HepG2 (cell line): ENCODE results near the gene CCDC33. TPM values are rescaled to one million over a fixed set of nuclear protein-coding genes. Genes with fewer than 3 reads are reported as not detected.

Source experiments
- ATAC-seq: fragments of 200-7000 bp; cut with Tn5 transposase; 3 replicates; pipeline ENCODE4 v1.9.1; 2020; ENCODE audit warnings: mild to moderate bottlenecking, moderate library complexity
- BruUV-seq: library from RNA; stranded (reverse); fragments of 400-500 nt; replicated peaks from 2 replicates; lab custom pipeline; 2021; lab: Mats Ljungman, UMichigan
- CTCF ChIA-PET: fragments of 300-600 bp; formaldehyde crosslinking; extraction: SDS; loops from one replicate; lab custom pipeline; 2021; ENCODE audit warnings: low total read pairs, inconsistent platforms, low intra/inter-chr PET ratio; lab: Yijun Ruan, JAX
- POLR2A ChIA-PET: fragments of 350-600 bp; sonication (Branson Sonifier 250); formaldehyde crosslinking; loops from one replicate; lab custom pipeline; 2020; ENCODE audit warnings: antibody characterized with exemption, inconsistent platforms; lab: Yijun Ruan, JAX
- DNase-seq: peaks from one replicate; pipeline ENCODE4 v3.0.0-alpha.2; 2015; ENCODE audit warnings: low spot score
- FAIRE-seq: peaks from 3 replicates; lab custom pipeline; 2011; peaks lifted over from hg19 to GRCh38; lab: Jason Lieb, UNC
- H2AFZ ChIP-seq: one replicate; pipeline ENCODE4 v1.6.1; 2011; ENCODE audit warnings: low read length, inconsistent platforms
- H3K27ac ChIP-seq: fragments of 300-600 bp; 3 replicates; pipeline ENCODE4 v1.8.0; 2011; ENCODE audit warnings: mixed run types, mild to moderate bottlenecking, mixed read lengths, low read length, inconsistent platforms; ENCODE audit not compliant: insufficient read depth; ENCODE audit errors: extremely low read length
- H3K27me3 ChIP-seq, 2 experiments: fragments of 200-600 bp in 1 of 2; 2 replicates in 1 of 2; 3 replicates in 1 of 2; pipeline versions ENCODE4 v1.6.0 to v1.8.0; 2011; ENCODE audit warnings: low read length in 2 of 2, mild to moderate bottlenecking in 2 of 2, moderate library complexity in 2 of 2, inconsistent platforms in 1 of 2; ENCODE audit not compliant: insufficient read depth in 2 of 2, control insufficient read depth in 1 of 2
- H3K36me3 ChIP-seq, 2 experiments: fragments of 200-600 bp in 1 of 2; replicated peaks in 1 of 2; 2 replicates in 1 of 2; 3 replicates in 1 of 2; pipeline versions ENCODE4 v1.5.1 to v1.8.0; 2011; ENCODE audit warnings: low read length in 2 of 2, inconsistent platforms in 1 of 2; ENCODE audit not compliant: insufficient read depth in 2 of 2, control insufficient read depth in 1 of 2
- H3K4me1 ChIP-seq: 2 replicates; pipeline ENCODE4 v1.5.1; 2012; ENCODE audit warnings: low read length, inconsistent platforms; ENCODE audit not compliant: insufficient read depth
- H3K4me2 ChIP-seq: 2 replicates; pipeline ENCODE4 v1.6.0; 2011; ENCODE audit warnings: low read depth, low read length, inconsistent platforms
- H3K4me3 ChIP-seq, 3 experiments: fragments of 200-600 bp in 1 of 3; sonication (generic), shearing (Covaris generic) in 1 of 3; replicated peaks in 1 of 3; 2 replicates each; pipeline ENCODE4 v1.5.1; 2011 to 2016; ENCODE audit warnings: low read length in 3 of 3, inconsistent platforms in 2 of 3, low read depth in 2 of 3, mild to moderate bottlenecking in 2 of 3, control low read depth in 1 of 3, mixed read lengths in 1 of 3; ENCODE audit not compliant: insufficient read depth in 1 of 3
- H3K79me2 ChIP-seq: one replicate; pipeline ENCODE4 v1.6.1; 2011; ENCODE audit warnings: low read length, inconsistent platforms; ENCODE audit not compliant: insufficient read depth
- H3K9ac ChIP-seq: 2 replicates; pipeline ENCODE4 v1.6.0; 2011; ENCODE audit warnings: mild to moderate bottlenecking, low read depth, low read length, inconsistent platforms; ENCODE audit not compliant: insufficient read depth
- H3K9me3 ChIP-seq: 2 replicates; pipeline ENCODE4 v1.5.1; 2012; ENCODE audit warnings: mild to moderate bottlenecking, low read length
- H4K20me1 ChIP-seq: 2 replicates; pipeline ENCODE4 v1.6.0; 2011; ENCODE audit warnings: inconsistent platforms, mild to moderate bottlenecking, low read length, moderate library complexity; ENCODE audit not compliant: insufficient read depth
- ETV5 ChIP-seq: IDR thresholded peaks from 2 replicates; pipeline ENCODE4 v1.6.1; 2018; ENCODE audit warnings: missing biosample characterization, missing genetic modification reagents, inconsistent platforms, borderline replicate concordance
- GFI1 ChIP-seq: sonication (generic); formaldehyde crosslinking; IDR thresholded peaks from 2 replicates; pipeline ENCODE4 v1.5.0; 2020; ENCODE audit warnings: missing genetic modification reagents, mild to moderate bottlenecking, borderline replicate concordance
- HNF4A ChIP-seq: sonication (generic); formaldehyde crosslinking; IDR thresholded peaks from 2 replicates; pipeline ENCODE4 v1.4.0; 2020; ENCODE audit warnings: missing genetic modification reagents
- MIER3 ChIP-seq: IDR thresholded peaks from 2 replicates; pipeline ENCODE4 v1.6.1; 2016; ENCODE audit warnings: missing compliant biosample characterization, borderline replicate concordance
- PPARG ChIP-seq: conservative IDR thresholded peaks from 2 replicates; pipeline ENCODE4 v1.6.1; 2016; ENCODE audit warnings: missing biosample characterization, missing genetic modification reagents
- SNAI1 ChIP-seq: sonication (generic); formaldehyde crosslinking; IDR thresholded peaks from 2 replicates; pipeline ENCODE4 v1.5.0; 2020; ENCODE audit warnings: mild to moderate bottlenecking, missing genetic modification reagents, borderline replicate concordance
- YEATS2 ChIP-seq: sonication (generic); formaldehyde crosslinking; IDR thresholded peaks from 2 replicates; pipeline ENCODE4 v1.4.0; 2020; ENCODE audit warnings: missing genetic modification reagents, borderline replicate concordance
- ZNF280B ChIP-seq: sonication (generic); formaldehyde crosslinking; IDR thresholded peaks from 2 replicates; pipeline ENCODE4 v1.5.0; 2020; ENCODE audit warnings: missing genetic modification reagents, mild to moderate bottlenecking, borderline replicate concordance
- WGBS: methylation state at CpG from one replicate; pipeline ENCODE4 v1.1.6; 2017; ENCODE audit warnings: low lambda C conversion rate; 5-methylcytosine and 5-hydroxymethylcytosine counted together
- in situ Hi-C: cut with HindIII; loops from 2 replicates; pipeline ENCODE4 v1.10.0; 2017; ENCODE audit warnings: low pct_unique_long_range_greater_than_20kb; ENCODE audit not compliant: extremely low pct_ligation_motif_present
- intact Hi-C: fragments of 100-400 bp; cut with micrococcal nuclease; formaldehyde crosslinking; loops from one replicate; pipeline ENCODE4 v1.10.0; 2022; ENCODE audit not compliant: unreplicated experiment
- polyA plus RNA-seq, 8 experiments: library from polyadenylated mRNA; depleted of rRNA in 3 of 8; stranded (reverse) in 7 of 8; unstranded in 1 of 8; fragments of >200 nt; fragmentation: Illumina TruSeq in 4 of 8; extraction: Trizol in 4 of 8; gene quantifications; 2 replicates each; pipeline versions ENCODE4 v1.2.1 to v1.2.3, GENCODE V29; 2011 to 2016; ENCODE audit warnings: low read depth in 4 of 8, missing spikeins in 1 of 8, mixed read lengths in 1 of 8; ENCODE audit not compliant: insufficient read depth in 1 of 8
- total RNA-seq, 5 experiments: library from RNA; depleted of rRNA; stranded (reverse); fragments of >200 nt; fragmentation: Illumina TruSeq; extraction: Trizol; gene quantifications; 2 replicates each; pipeline ENCODE4 v1.2.3, GENCODE V29; 2016; ENCODE audit warnings: low read depth in 1 of 5

CCDC33 gene
- total and polyA plus RNA-seq, 2 of the 13 experiments (the other 11 are each of a cell fraction or from before 2014, with no cell fraction given), result 0.30 TPM; not detected in 1

DNA sequence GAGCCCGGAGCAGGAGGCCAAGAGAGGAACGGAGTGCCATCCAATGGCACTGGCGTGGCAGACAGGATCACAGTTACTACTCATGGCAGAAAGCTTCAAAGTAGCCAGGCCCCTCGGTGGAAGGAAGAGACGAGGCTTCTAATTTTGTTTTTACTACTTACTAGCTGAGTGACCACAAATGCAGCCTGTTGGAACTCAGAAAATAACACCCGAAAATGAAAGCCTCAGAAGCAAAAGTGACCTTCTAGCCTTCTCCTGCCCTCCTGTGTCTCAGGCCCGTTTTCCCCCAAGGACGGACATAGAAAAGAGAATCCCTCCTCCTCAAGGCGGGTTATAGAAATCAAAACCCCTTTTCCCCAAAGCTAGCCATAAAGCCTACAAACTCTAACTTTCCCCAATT, 23.6 kb upstream of the CCDC33 start:
- no peak overlapping the region for H3K27ac ChIP-seq
- H2AFZ ChIP-seq, result no peak overlapping the region
- H3K4me3 ChIP-seq, result no peak overlapping the region; a peak in 1 of 6 replicates
- H4K20me1 ChIP-seq, result no peaks in the 10 kb centered on the region; the same call in 1 of the 2 replicates
- WGBS, result 43% methylated on average over 9 of the region's 9 CpGs
- peaks cover 74% of the 10 kb centered on the region for H3K4me1 ChIP-seq
- no peaks in the 10 kb centered on the region for H3K36me3 ChIP-seq
- BruUV-seq, result no TSS peak
- no peak overlapping the region for H3K4me2 ChIP-seq
- intact Hi-C loops (no loop called here), in situ Hi-C loops (no loop called here)
- ChIA-PET POLR2A (no interaction called here), CTCF (no interaction called here)
- no peak overlapping the region for H3K9ac ChIP-seq
- DNase-seq (no peak), ATAC-seq (no peak), FAIRE-seq (no peak)
- H3K9me3 ChIP-seq, result no peaks in the 10 kb centered on the region
- TF ChIP-seq ETV5 (CRISPR knock-in tag), result no peak
- 0 out of 2 replicates have a peak, but pooled peaks have one; percentile 2 for TF ChIP-seq ZNF280B (CRISPR knock-in tag)
- H3K27me3 ChIP-seq, result peaks cover 4 to 20% of the 10 kb centered on the region in 2 experiments; a peak in 4 of 5 replicates
- no peaks in the 10 kb centered on the region for H3K79me2 ChIP-seq

GRCh38 chr15:74213858-74214284, 22.3 kb upstream of the CCDC33 start:
- intact Hi-C loops (no loop called here), in situ Hi-C loops (no loop called here)
- Histone ChIP-seq H3K4me2 (no peak overlapping the region), H3K27me3 (peaks cover 3 to 9% of the 10 kb centered on the region in 2 experiments; a peak in 3 of 5 replicates), H3K36me3 (no peaks in the 10 kb centered on the region), H3K27ac (no peak overlapping the region), H3K4me1 (peaks cover 61% of the 10 kb centered on the region), H3K9me3 (no peaks in the 10 kb centered on the region), H3K9ac (no peak overlapping the region), H3K79me2 (no peaks in the 10 kb centered on the region), H3K4me3 (no peak overlapping the region), H4K20me1 (no peaks in the 10 kb centered on the region; the same call in 1 of the 2 replicates), H2AFZ (no peak overlapping the region)
- BruUV-seq, result no TSS peak
- ChIA-PET CTCF (no interaction called here), POLR2A (no interaction called here)
- 57% methylated on average over 7 of the region's 7 CpGs for WGBS
- FAIRE-seq (no peak), DNase-seq (no peak), ATAC-seq (no peak)
- TF ChIP-seq YEATS2 (no peak), MIER3 (CRISPR knock-in tag) (no peak), SNAI1 (no peak), PPARG (CRISPR knock-in tag) (no peak), GFI1 (CRISPR knock-in tag) (no peak), HNF4A (no peak)
